Sigmoid colon (tissue), 7 donors: ENCODE data around the gene SELPLG. TPM values are rescaled to one million over a fixed set of nuclear protein-coding genes. Genes with fewer than 3 reads are reported as not detected.

Source experiments
- DNase-seq: peaks from one replicate; pipeline ENCODE4 v3.0.0-alpha.2; 2019
- H3K27ac ChIP-seq, 4 donors: fragments of 200-600 bp; sonication (generic); one replicate each; pipeline ENCODE4 v1.5.1; 2016 to 2019; ENCODE audit warnings: mild to moderate bottlenecking in 1 of 4
- H3K27me3 ChIP-seq, 3 donors: fragments of 200-600 bp; sonication (generic); one replicate each; pipeline ENCODE4 v1.5.1; 2019; ENCODE audit warnings: mild to moderate bottlenecking in 1 of 3
- H3K36me3 ChIP-seq, 4 donors: fragments of 200-600 bp; sonication (generic); one replicate each; pipeline ENCODE4 v1.5.1; 2016 to 2019
- H3K4me1 ChIP-seq, 4 donors: fragments of 200-600 bp; sonication (generic); one replicate each; pipeline ENCODE4 v1.5.1; 2017 to 2019
- H3K4me3 ChIP-seq, 4 donors: fragments of 200-600 bp; sonication (generic); one replicate each; pipeline ENCODE4 v1.5.1; 2017 to 2019; ENCODE audit warnings: mild to moderate bottlenecking in 2 of 4, moderate library complexity in 1 of 4
- H3K9me3 ChIP-seq, 4 donors: fragments of 200-600 bp in 3 of 4; sonication (generic) in 3 of 4; one replicate each; pipeline versions ENCODE4 v1.5.1 to v1.6.1; 2013 to 2019
- CTCF ChIP-seq, 4 experiments: fragments of 450-650 bp in 3 of 4; fragments of 200-600 bp in 1 of 4; IDR thresholded peaks; one replicate each; pipeline ENCODE4 v1.5.1; 2016 to 2019; ENCODE audit warnings: antibody characterized with exemption in 4 of 4, mild to moderate bottlenecking in 3 of 4, moderate library complexity in 2 of 4
- EP300 ChIP-seq, 4 donors: sonication (generic); formaldehyde crosslinking; IDR thresholded peaks; one replicate each; pipeline ENCODE4 v1.6.1; 2017; ENCODE audit warnings: antibody characterized with exemption in 4 of 4
- POLR2A ChIP-seq, 2 donors: fragments of 450-650 bp; IDR thresholded peaks; one replicate each; pipeline ENCODE4 v1.6.1; 2016; ENCODE audit warnings: antibody characterized with exemption in 2 of 2, mild to moderate bottlenecking in 2 of 2, moderate library complexity in 2 of 2
- POLR2AphosphoS5 ChIP-seq, 4 donors: sonication (generic); formaldehyde crosslinking; IDR thresholded peaks; one replicate each; pipeline ENCODE4 v1.6.1; 2017; ENCODE audit warnings: antibody characterized with exemption in 4 of 4
- WGBS, 2 donors: extraction: QIAGEN DNeasy Blood & Tissue Kit; methylation state at CpG; one replicate each; pipeline ENCODE4 v1.1.7; 2013; 5-methylcytosine and 5-hydroxymethylcytosine counted together
- intact Hi-C: fragments of 100-400 bp; cut with DNase I; formaldehyde crosslinking; loops from one replicate; pipeline ENCODE4 v1.15.1; 2023
- polyA plus RNA-seq, 3 donors: library from polyadenylated mRNA; stranded (reverse); fragments of 200-250 nt; gene quantifications; one replicate each; pipeline ENCODE4 v1.2.3, GENCODE V29; 2013
- total RNA-seq, 4 donors: library from RNA; depleted of rRNA; stranded (reverse); fragments of >200 nt; gene quantifications; one replicate each; pipeline ENCODE4 v1.1.0, GENCODE V29; 2016
- donor health status: healthy with polysubstance abuse.
- donor health status: Bipolar disorder and iron deficiency.
- donor health status: healthy.

The SELPLG gene
- total and polyA plus RNA-seq, 7 donors = 1.8 to 26.1 (median 6.7) TPM

- intact Hi-C loops = no loop called here
- TF ChIP-seq EP300 (IDR thresholded peaks at IDR 0.05) (no peak), POLR2AphosphoS5 (IDR thresholded peaks at IDR 0.05) (no peak), POLR2A (IDR thresholded peaks at IDR 0.05) (no peak), CTCF (IDR thresholded peaks at IDR 0.05) (no peak)
- Histone ChIP-seq H3K27ac (peak overlapping the region; percentile 19 to 77 (median 62)), H3K27me3 (no peaks in the 10 kb centered on the region), H3K4me1 (peaks cover 0 to 32% (median 22%) of the 10 kb centered on the region in 4 donors), H3K9me3 (no peaks in the 10 kb centered on the region), H3K36me3 (peaks cover 31 to 96% (median 48%) of the 10 kb centered on the region in 4 donors), H3K4me3 (no peak overlapping the region)
- DNase-seq = no peak
- WGBS, 2 donors = 83 to 92% methylated on average over 2 of the region's 2 CpGs
These were observed 16.4 kb upstream of the SELPLG start for GRCh38 chr12:108650083-108650482.

GRCh38 chr12:108649669-108650068 lies 16.0 kb upstream of the SELPLG start:
- DNase-seq = no peak
- H3K4me1 ChIP-seq = peaks cover 0 to 35% (median 25%) of the 10 kb centered on the region in 4 donors
- H3K27me3 ChIP-seq = no peaks in the 10 kb centered on the region
- H3K36me3 ChIP-seq = peaks cover 31 to 96% (median 49%) of the 10 kb centered on the region in 4 donors
- no peaks in the 10 kb centered on the region for H3K9me3 ChIP-seq
- TF ChIP-seq POLR2AphosphoS5 (IDR thresholded peaks at IDR 0.05) (no peak), CTCF (IDR thresholded peaks at IDR 0.05) (no peak), EP300 (IDR thresholded peaks at IDR 0.05) (no peak), POLR2A (IDR thresholded peaks at IDR 0.05) (no peak)
- intact Hi-C loops = no loop called here
- peak overlapping the region; percentile 19 to 77 (median 62) for H3K27ac ChIP-seq
- H3K4me3 ChIP-seq = no peak overlapping the region
- WGBS, 2 donors = 80 to 87% methylated on average over 4 of the region's 4 CpGs

GRCh38 chr12:108649126-108649525 lies 15.4 kb upstream of the SELPLG start:
- Histone ChIP-seq H3K4me3 (no peak overlapping the region), H3K36me3 (peaks cover 31 to 95% (median 49%) of the 10 kb centered on the region in 4 donors), H3K27me3 (no peaks in the 10 kb centered on the region), H3K9me3 (no peaks in the 10 kb centered on the region), H3K27ac (peak overlapping the region in 3 of 4 donors; percentile 61 to 77 (median 63)), H3K4me1 (peaks cover 0 to 37% (median 27%) of the 10 kb centered on the region in 4 donors)
- DNase-seq = no peak
- 92 to 96% methylated on average over 6 of the region's 6 CpGs for WGBS, 2 donors
- intact Hi-C loops = no loop called here
- no peak for TF ChIP-seq POLR2AphosphoS5 (IDR thresholded peaks at IDR 0.05)
- TF ChIP-seq CTCF (IDR thresholded peaks at IDR 0.05) = no peak
- TF ChIP-seq EP300 (IDR thresholded peaks at IDR 0.05) = no peak
- no peak for TF ChIP-seq POLR2A (IDR thresholded peaks at IDR 0.05)

- no peak overlapping the region for H3K4me3 ChIP-seq
- TF ChIP-seq POLR2AphosphoS5 (IDR thresholded peaks at IDR 0.05) (no peak), POLR2A (IDR thresholded peaks at IDR 0.05) (no peak), CTCF (IDR thresholded peaks at IDR 0.05) (no peak), EP300 (IDR thresholded peaks at IDR 0.05) (no peak)
- no peaks in the 10 kb centered on the region for H3K9me3 ChIP-seq
- peak overlapping the region in 3 of 4 donors; percentile 61 to 77 (median 63) for H3K27ac ChIP-seq
- intact Hi-C loops = no loop called here
- peaks cover 0 to 37% (median 31%) of the 10 kb centered on the region in 4 donors for H3K4me1 ChIP-seq
- WGBS, 2 donors = 92 to 93% methylated on average over 9 of the region's 9 CpGs
- no peaks in the 10 kb centered on the region for H3K27me3 ChIP-seq
- peaks cover 31 to 87% (median 49%) of the 10 kb centered on the region in 4 donors for H3K36me3 ChIP-seq
- DNase-seq = no peak
These were observed 14.7 kb upstream of the SELPLG start for GRCh38 chr12:108648371-108648770.
